ENCODE measurements around the gene CTNNBL1. TPM values are rescaled to one million over a fixed set of nuclear protein-coding genes. Genes with fewer than 3 reads are reported as not detected.

Gene CTNNBL1
- total and polyA plus RNA-seq, 8 donors: 36.0 to 63.6 (median 50.1) TPM

GRCh38 chr20:37649676-37650370 lies 44.0 kb upstream of the CTNNBL1 start:
- no peaks in the 10 kb centered on the region for H3K9me3 ChIP-seq
- DNase-seq: no peak
- H3K4me1 ChIP-seq: no peaks in the 10 kb centered on the region
- H3K27ac ChIP-seq: no peak overlapping the region
- intact Hi-C loops (cut with DNase I): no loop called here
- no peak for ATAC-seq
- H3K36me3 ChIP-seq: no peaks in the 10 kb centered on the region
- H3K27me3 ChIP-seq: no peaks in the 10 kb centered on the region
- no peak overlapping the region for H3K4me3 ChIP-seq
- TF ChIP-seq CTCF (IDR thresholded peaks at IDR 0.05): no peak

- Histone ChIP-seq H3K4me3 (no peak overlapping the region), H3K27me3 (no peaks in the 10 kb centered on the region), H3K36me3 (no peaks in the 10 kb centered on the region), H3K27ac (no peak overlapping the region), H3K4me1 (no peaks in the 10 kb centered on the region), H3K9me3 (no peaks in the 10 kb centered on the region)
- DNase-seq (no peak), ATAC-seq (no peak)
- intact Hi-C loops (cut with DNase I): no loop called here
- no peak for TF ChIP-seq CTCF (IDR thresholded peaks at IDR 0.05)
Observed at GRCh38 chr20:37650661-37651060, 43.2 kb upstream of the CTNNBL1 start.

- peak; percentile 14 to 25 for TF ChIP-seq CTCF (IDR thresholded peaks at IDR 0.05)
- Histone ChIP-seq H3K4me3 (no peak overlapping the region), H3K27ac (no peak overlapping the region), H3K27me3 (no peaks in the 10 kb centered on the region), H3K4me1 (no peaks in the 10 kb centered on the region), H3K36me3 (no peaks in the 10 kb centered on the region), H3K9me3 (no peaks in the 10 kb centered on the region)
- intact Hi-C loops (cut with DNase I): no loop called here
- ATAC-seq (peak; percentile 97), DNase-seq (peak in 2 of 4 donors; percentile 17 to 53)
Observed at GRCh38 chr20:37651932-37652331, 41.9 kb upstream of the CTNNBL1 start.

- no peaks in the 10 kb centered on the region for H3K27me3 ChIP-seq
- ATAC-seq (no peak), DNase-seq (no peak)
- intact Hi-C loops (cut with DNase I): no loop called here
- H3K4me1 ChIP-seq: no peaks in the 10 kb centered on the region
- no peaks in the 10 kb centered on the region for H3K36me3 ChIP-seq
- H3K4me3 ChIP-seq: no peak overlapping the region
- TF ChIP-seq CTCF (IDR thresholded peaks at IDR 0.05): no peak
- H3K27ac ChIP-seq: no peak overlapping the region
- no peaks in the 10 kb centered on the region for H3K9me3 ChIP-seq
Observed at GRCh38 chr20:37656945-37657344, 36.9 kb upstream of the CTNNBL1 start.

GRCh38 chr20:37657924-37658804 lies 35.7 kb upstream of the CTNNBL1 start:
- ATAC-seq (no peak), DNase-seq (no peak)
- Histone ChIP-seq H3K4me3 (no peak overlapping the region), H3K9me3 (no peaks in the 10 kb centered on the region), H3K27me3 (no peaks in the 10 kb centered on the region), H3K36me3 (no peaks in the 10 kb centered on the region), H3K4me1 (no peaks in the 10 kb centered on the region), H3K27ac (no peak overlapping the region)
- TF ChIP-seq CTCF (IDR thresholded peaks at IDR 0.05): no peak
- intact Hi-C loops (cut with DNase I): no loop called here

All from left lung (tissue), 10 donors.